OCI-LY3 (cell line): Measurements from ENCODE around the gene TMBIM6.

ENCODE experiments used
- H2AFZ ChIP-seq: fragments of 200-600, 300-600 bp; shearing (Covaris generic); 2 replicates; pipeline ENCODE4 v1.6.0; 2014; ENCODE audit warnings: antibody characterized with exemption, low read depth, low read length
- H3K27ac ChIP-seq: fragments of 200-600, 300-600 bp; sonication (generic); 2 replicates; pipeline ENCODE4 v1.5.1; 2014; ENCODE audit warnings: mild to moderate bottlenecking, low read length, moderate library complexity, mixed read lengths
- H3K27me3 ChIP-seq: fragments of 200-600, 300-600 bp; sonication (generic); 2 replicates; pipeline ENCODE4 v1.6.1; 2014; ENCODE audit warnings: low read depth, low read length, mixed read lengths
- H3K36me3 ChIP-seq: fragments of 200-600, 300-600 bp; sonication (generic); replicated peaks from 2 replicates; pipeline ENCODE3; 2014; ENCODE audit warnings: low read depth, low read length, mixed read lengths
- H3K4me1 ChIP-seq: fragments of 300-600, 200-600 bp; sonication (generic); 2 replicates; pipeline ENCODE4 v1.6.1; 2014; ENCODE audit warnings: low read length, mixed read lengths
- H3K4me2 ChIP-seq: fragments of 200-600, 300-600 bp; sonication (generic); 2 replicates; pipeline ENCODE4 v1.6.1; 2014; ENCODE audit warnings: low read length, mixed read lengths
- H3K4me3 ChIP-seq: fragments of 300-600, 200-600 bp; sonication (generic); 2 replicates; pipeline ENCODE4 v1.5.1; 2014; ENCODE audit warnings: antibody characterized with exemption, mild to moderate bottlenecking, low read length, moderate library complexity
- H3K79me2 ChIP-seq: fragments of 300-600, 200-600 bp; shearing (Covaris generic); 2 replicates; pipeline ENCODE4 v1.6.1; 2014; ENCODE audit warnings: mild to moderate bottlenecking, low read length, mixed read lengths
- H3K9ac ChIP-seq: fragments of 300-600, 200-600 bp; shearing (Covaris generic); 2 replicates; pipeline ENCODE4 v1.6.0; 2014; ENCODE audit warnings: mild to moderate bottlenecking, low read length, moderate library complexity
- H3K9me3 ChIP-seq: fragments of 200-600, 300-600 bp; shearing (Covaris generic); 2 replicates; pipeline ENCODE4 v1.6.1; 2014; ENCODE audit warnings: low read length, mixed read lengths; ENCODE audit not compliant: insufficient read depth
- H4K20me1 ChIP-seq: fragments of 200-600, 300-600 bp; sonication (generic); 2 replicates; pipeline ENCODE4 v1.6.1; 2016; ENCODE audit warnings: low read length, mixed read lengths; ENCODE audit not compliant: insufficient read depth
- EZH2phosphoT487 ChIP-seq: fragments of 200-600 bp; shearing (Covaris generic); IDR thresholded peaks from 2 replicates; pipeline ENCODE4 v1.6.1; 2018; ENCODE audit warnings: antibody characterized with exemption, mixed run types, low read depth
- TF ChIP-seq, protein P1 (sequence below): fragments of 200-600, 300-600 bp; sonication (generic); IDR thresholded peaks from 2 replicates; pipeline ENCODE4 v1.5.1; 2014; ENCODE audit warnings: antibody characterized with exemption, low read length, low read depth

TMBIM6 gene

DNA sequence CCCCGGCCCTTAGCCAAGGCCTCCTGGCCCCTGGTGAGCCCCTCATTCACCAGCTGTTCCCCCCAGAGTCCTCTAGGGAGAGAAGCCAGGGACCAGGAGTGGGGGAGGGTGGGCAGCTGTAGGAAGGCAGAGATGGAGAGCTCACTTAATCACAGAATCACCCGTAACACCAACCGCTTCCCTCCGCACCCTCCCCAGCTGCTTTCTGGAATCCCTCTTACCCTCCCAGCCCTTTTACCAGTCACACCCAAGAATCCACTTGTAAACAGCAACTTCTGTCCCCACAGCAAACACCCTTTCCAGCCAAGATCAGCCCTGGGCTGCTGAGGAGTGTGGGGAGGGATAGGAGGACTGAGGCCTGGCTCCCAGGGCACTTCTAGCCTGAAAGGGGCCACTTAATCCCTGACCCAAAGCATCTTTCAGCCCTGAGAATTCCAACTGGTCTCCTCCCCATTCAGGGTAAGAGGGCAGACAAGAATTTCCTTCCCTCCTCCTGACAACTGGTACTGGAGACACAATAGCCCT, 68.1 kb downstream of the TMBIM6 start:
- no peaks in the 10 kb centered on the region for H3K27me3 ChIP-seq
- H2AFZ ChIP-seq = no peak overlapping the region
- no peaks in the 10 kb centered on the region for H3K36me3 ChIP-seq
- H3K9me3 ChIP-seq = no peaks in the 10 kb centered on the region
- no peak overlapping the region for H3K4me2 ChIP-seq
- H3K4me1 ChIP-seq = peaks cover 25% of the 10 kb centered on the region
- no peak for TF ChIP-seq EZH2phosphoT487
- H3K4me3 ChIP-seq = no peak overlapping the region
- no peaks in the 10 kb centered on the region for H3K79me2 ChIP-seq
- no peaks in the 10 kb centered on the region for H4K20me1 ChIP-seq
- H3K27ac ChIP-seq = no peak overlapping the region
- H3K9ac ChIP-seq = no peak overlapping the region

- Histone ChIP-seq H2AFZ (no peak overlapping the region), H3K27ac (no peak overlapping the region), H3K9ac (no peak overlapping the region), H3K4me2 (no peak overlapping the region), H3K79me2 (no peaks in the 10 kb centered on the region), H3K9me3 (no peaks in the 10 kb centered on the region), H3K27me3 (no peaks in the 10 kb centered on the region), H4K20me1 (no peaks in the 10 kb centered on the region), H3K36me3 (no peaks in the 10 kb centered on the region), H3K4me1 (peaks cover 23% of the 10 kb centered on the region), H3K4me3 (no peak overlapping the region)
- TF ChIP-seq EZH2phosphoT487 = no peak
- TF ChIP-seq, protein P1, sequence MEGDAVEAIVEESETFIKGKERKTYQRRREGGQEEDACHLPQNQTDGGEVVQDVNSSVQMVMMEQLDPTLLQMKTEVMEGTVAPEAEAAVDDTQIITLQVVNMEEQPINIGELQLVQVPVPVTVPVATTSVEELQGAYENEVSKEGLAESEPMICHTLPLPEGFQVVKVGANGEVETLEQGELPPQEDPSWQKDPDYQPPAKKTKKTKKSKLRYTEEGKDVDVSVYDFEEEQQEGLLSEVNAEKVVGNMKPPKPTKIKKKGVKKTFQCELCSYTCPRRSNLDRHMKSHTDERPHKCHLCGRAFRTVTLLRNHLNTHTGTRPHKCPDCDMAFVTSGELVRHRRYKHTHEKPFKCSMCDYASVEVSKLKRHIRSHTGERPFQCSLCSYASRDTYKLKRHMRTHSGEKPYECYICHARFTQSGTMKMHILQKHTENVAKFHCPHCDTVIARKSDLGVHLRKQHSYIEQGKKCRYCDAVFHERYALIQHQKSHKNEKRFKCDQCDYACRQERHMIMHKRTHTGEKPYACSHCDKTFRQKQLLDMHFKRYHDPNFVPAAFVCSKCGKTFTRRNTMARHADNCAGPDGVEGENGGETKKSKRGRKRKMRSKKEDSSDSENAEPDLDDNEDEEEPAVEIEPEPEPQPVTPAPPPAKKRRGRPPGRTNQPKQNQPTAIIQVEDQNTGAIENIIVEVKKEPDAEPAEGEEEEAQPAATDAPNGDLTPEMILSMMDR = no peak
These were observed 68.6 kb downstream of the TMBIM6 start for GRCh38 chr12:49809906-49810389.

GRCh38 chr12:49811136-49811535, 69.8 kb downstream of the TMBIM6 start:
- H3K9me3 ChIP-seq = no peaks in the 10 kb centered on the region
- H3K27ac ChIP-seq = no peak overlapping the region
- no peak overlapping the region for H2AFZ ChIP-seq
- no peaks in the 10 kb centered on the region for H3K36me3 ChIP-seq
- H3K27me3 ChIP-seq = no peaks in the 10 kb centered on the region
- peak overlapping the region; percentile 46 for H3K4me2 ChIP-seq
- no peak for TF ChIP-seq EZH2phosphoT487
- TF ChIP-seq, protein P1 = no peak
- H3K9ac ChIP-seq = no peak overlapping the region
- no peaks in the 10 kb centered on the region for H4K20me1 ChIP-seq
- H3K4me3 ChIP-seq = 0 out of 2 replicates have a peak overlapping the region, but pooled peaks have one; percentile 11
- no peaks in the 10 kb centered on the region for H3K79me2 ChIP-seq
- peaks cover 23% of the 10 kb centered on the region for H3K4me1 ChIP-seq

GRCh38 chr12:49811961-49812401, 70.6 kb downstream of the TMBIM6 start:
- Histone ChIP-seq H2AFZ (peak overlapping the region; percentile 63; the same call in 1 of the 2 replicates), H3K4me3 (0 out of 2 replicates have a peak overlapping the region, but pooled peaks have one; percentile 11), H3K27ac (no peak overlapping the region), H3K9me3 (no peaks in the 10 kb centered on the region), H3K27me3 (no peaks in the 10 kb centered on the region), H3K9ac (no peak overlapping the region), H3K79me2 (no peaks in the 10 kb centered on the region), H3K4me1 (peaks cover 23% of the 10 kb centered on the region), H4K20me1 (no peaks in the 10 kb centered on the region), H3K4me2 (peak overlapping the region; percentile 46), H3K36me3 (no peaks in the 10 kb centered on the region)
- TF ChIP-seq, protein P1 = no peak
- TF ChIP-seq EZH2phosphoT487 = no peak
